Gastrocnemius medialis (tissue), 4 donors: Measurements from ENCODE around the gene SMIM9.
"Not testable (repeated sequence)": the region's sequence is repeated elsewhere in the genome, so short reads cannot be mapped to it uniquely, and the experiment has no call there.

Experiments used
- POLR2A ChIP-seq, 2 donors: fragments of 450-650 bp; IDR thresholded peaks; one replicate each; pipeline ENCODE4 v1.6.1; 2017; ENCODE audit warnings: antibody characterized with exemption in 2 of 2, mild to moderate bottlenecking in 2 of 2, moderate library complexity in 2 of 2
- TF ChIP-seq, protein P1 (sequence below), 5 experiments: fragments of 450-650 bp in 3 of 5; fragments of 200-600 bp in 2 of 5; sonication (generic) in 2 of 5; IDR thresholded peaks in 4 of 5; conservative IDR thresholded peaks in 1 of 5; 1 replicate in 4 of 5; 2 replicates in 1 of 5; pipeline ENCODE4 v1.5.1; 2016 to 2019; ENCODE audit warnings: antibody characterized with exemption in 5 of 5, mild to moderate bottlenecking in 3 of 5, moderate library complexity in 3 of 5

GRCh38 chrX:154817048-154817618, 17.3 kb downstream of the SMIM9 start:
- TF ChIP-seq POLR2A (IDR thresholded peaks at IDR 0.05) = not testable (repeated sequence)
- TF ChIP-seq, protein P1, sequence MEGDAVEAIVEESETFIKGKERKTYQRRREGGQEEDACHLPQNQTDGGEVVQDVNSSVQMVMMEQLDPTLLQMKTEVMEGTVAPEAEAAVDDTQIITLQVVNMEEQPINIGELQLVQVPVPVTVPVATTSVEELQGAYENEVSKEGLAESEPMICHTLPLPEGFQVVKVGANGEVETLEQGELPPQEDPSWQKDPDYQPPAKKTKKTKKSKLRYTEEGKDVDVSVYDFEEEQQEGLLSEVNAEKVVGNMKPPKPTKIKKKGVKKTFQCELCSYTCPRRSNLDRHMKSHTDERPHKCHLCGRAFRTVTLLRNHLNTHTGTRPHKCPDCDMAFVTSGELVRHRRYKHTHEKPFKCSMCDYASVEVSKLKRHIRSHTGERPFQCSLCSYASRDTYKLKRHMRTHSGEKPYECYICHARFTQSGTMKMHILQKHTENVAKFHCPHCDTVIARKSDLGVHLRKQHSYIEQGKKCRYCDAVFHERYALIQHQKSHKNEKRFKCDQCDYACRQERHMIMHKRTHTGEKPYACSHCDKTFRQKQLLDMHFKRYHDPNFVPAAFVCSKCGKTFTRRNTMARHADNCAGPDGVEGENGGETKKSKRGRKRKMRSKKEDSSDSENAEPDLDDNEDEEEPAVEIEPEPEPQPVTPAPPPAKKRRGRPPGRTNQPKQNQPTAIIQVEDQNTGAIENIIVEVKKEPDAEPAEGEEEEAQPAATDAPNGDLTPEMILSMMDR (IDR thresholded peaks at IDR 0.05 in 4 of 5, conservative IDR thresholded peaks at IDR 0.05 in 1 of 5) = not testable (repeated sequence)
